ENCODE results near the gene ZSWIM6.

ZSWIM6 gene

GRCh38 chr5:61309115-61309514 lies 22.9 kb upstream of the ZSWIM6 start:
- ChIA-PET CTCF (interaction anchor here (0.9 to 1.8 kb wide), 5 partner anchors 8 to 349 kb away, joined by 3 to 9 read pairs (median 4); no protein-coding TSS in a partner anchor), POLR2A (interaction anchor here (1.7 kb wide), 1 partner anchor 22 kb away, joined by 11 read pairs; the partner anchor contains the start of gene ZSWIM6)
- no peak for DNase-seq (ENCODE audit: low read depth, low spot score)
- no peak overlapping the region for H3K4me3 ChIP-seq (ENCODE audit: low read depth, low read length)
- TF ChIP-seq CTCF (IDR thresholded peaks at IDR 0.05; ENCODE audit: insufficient read depth, low read length, missing control alignments): no peak

GRCh38 chr5:61311056-61311610 lies 20.9 kb upstream of the ZSWIM6 start:
- POLR2A ChIA-PET: no interaction called here
- CTCF ChIA-PET: interaction anchor here (2.0 kb wide), 1 partner anchor 19 kb away, joined by 13 read pairs; no protein-coding TSS in a partner anchor
- no peak for DNase-seq (ENCODE audit: low read depth, low spot score)
- no peak for TF ChIP-seq CTCF (IDR thresholded peaks at IDR 0.05; ENCODE audit: insufficient read depth, low read length, missing control alignments)
- no peak overlapping the region for H3K4me3 ChIP-seq (ENCODE audit: low read depth, low read length)

- peak; percentile 93 for DNase-seq (ENCODE audit: low read depth, low spot score)
- POLR2A ChIA-PET: interaction anchor here (0.5 to 1.0 kb wide), 3 partner anchors 11 to 287 kb away, joined by 3 to 7 read pairs (median 3); no protein-coding TSS in a partner anchor
Observed at GRCh38 chr5:61311836-61312808, 19.9 kb upstream of the ZSWIM6 start.

GRCh38 chr5:61313960-61314681 lies 17.9 kb upstream of the ZSWIM6 start:
- ChIA-PET CTCF (interaction anchor here (1.0 to 1.3 kb wide), 3 partner anchors 12 to 17 kb away, joined by 3 to 5 read pairs (median 3); no protein-coding TSS in a partner anchor), POLR2A (interaction anchor here (1.1 to 2.0 kb wide), 2 partner anchors 12 to 17 kb away, joined by 4 to 15 read pairs; partner anchors contain the start of gene ZSWIM6)
- DNase-seq (ENCODE audit: low read depth, low spot score): peak; percentile 79
- TF ChIP-seq CTCF (IDR thresholded peaks at IDR 0.05; ENCODE audit: insufficient read depth, low read length, missing control alignments): no peak
- H3K4me3 ChIP-seq (ENCODE audit: low read depth, low read length): no peak overlapping the region

More at GRCh38 chr5:61311836-61312808, 19.9 kb upstream of the ZSWIM6 start:
- TF ChIP-seq CTCF (IDR thresholded peaks at IDR 0.05; ENCODE audit: insufficient read depth, low read length, missing control alignments): no peak
- CTCF ChIA-PET: interaction anchor here (0.8 to 2.0 kb wide), 3 partner anchors 15 to 32 kb away, joined by 3 to 13 read pairs (median 6); no protein-coding TSS in a partner anchor
- no peak overlapping the region for H3K4me3 ChIP-seq (ENCODE audit: low read depth, low read length)

GRCh38 chr5:61318376-61318775 lies 13.7 kb upstream of the ZSWIM6 start:
- no peak for TF ChIP-seq CTCF (IDR thresholded peaks at IDR 0.05; ENCODE audit: insufficient read depth, low read length, missing control alignments)
- ChIA-PET POLR2A (no interaction called here), CTCF (interaction anchor here (0.5 kb wide), 1 partner anchor 263 kb away, joined by 3 read pairs; no protein-coding TSS in a partner anchor)
- DNase-seq (ENCODE audit: low read depth, low spot score): no peak
- no peak overlapping the region for H3K4me3 ChIP-seq (ENCODE audit: low read depth, low read length)

Data from AG04449 (cell line).